ENCODE data around the gene SH2D7. TPM values are rescaled to one million over a fixed set of nuclear protein-coding genes. Genes with fewer than 3 reads are reported as not detected.

SH2D7 gene
- total RNA-seq, 1 experiment from 2014 or later = not detected

GRCh38 chr15:78084449-78084750, 8.0 kb upstream of the SH2D7 start:
- no peak for TF ChIP-seq CTCF (conservative IDR thresholded peaks at IDR 0.05)
- no peak overlapping the region for H2AK5ac ChIP-seq (ENCODE audit: insufficient read length, low read length)
- H3K27ac ChIP-seq (ENCODE audit: insufficient read length, low read depth, low read length) = no peak overlapping the region
- no peak overlapping the region for H3K4me2 ChIP-seq (ENCODE audit: insufficient read depth, insufficient read length, low read length)
- no peak overlapping the region for H2BK15ac ChIP-seq (ENCODE audit: low read depth, low read length)
- H3K23ac ChIP-seq (ENCODE audit: insufficient read length, low read depth, low read length) = no peak overlapping the region
- no peaks in the 10 kb centered on the region for H3K27me3 ChIP-seq (ENCODE audit: insufficient read depth, low read length)
- Mint-ChIP-seq H3K9me3 (no peaks in the 10 kb centered on the region), H3K36me3 (ENCODE audit: insufficient read depth in 1 of 3, low read depth in 3 of 3) (no peaks in the 10 kb centered on the region), H3K27ac (no peak overlapping the region; a peak in 1 of 7 replicates), H3K4me1 (peaks cover 9 to 11% of the 10 kb centered on the region in 2 experiments), H3K27me3 (ENCODE audit: low read depth) (peaks cover 5% of the 10 kb centered on the region), H3K4me3 (no peak overlapping the region)
- H3K9ac ChIP-seq (ENCODE audit: extremely low read depth, insufficient read length, low read length) = no peak overlapping the region
- H2BK120ac ChIP-seq (ENCODE audit: low read depth, low read length, poor library complexity, severe bottlenecking) = no peak overlapping the region
- no peak overlapping the region for H3K14ac ChIP-seq (ENCODE audit: insufficient read depth, low read length)
- H2BK12ac ChIP-seq (ENCODE audit: insufficient read length, low read depth, low read length) = no peak overlapping the region
- no peak overlapping the region for H3K18ac ChIP-seq (ENCODE audit: insufficient read length, low read depth, low read length)
- no peak overlapping the region for H3T11ph ChIP-seq (ENCODE audit: low read length)
- H3K79me2 ChIP-seq (ENCODE audit: insufficient read depth, low read length) = no peaks in the 10 kb centered on the region
- no peaks in the 10 kb centered on the region for H3K79me1 ChIP-seq (ENCODE audit: insufficient read depth, low read depth, low read length, poor library complexity, severe bottlenecking)
- no peaks in the 10 kb centered on the region for H3K23me2 ChIP-seq (ENCODE audit: insufficient read length, low read depth, low read length, poor library complexity, severe bottlenecking)
- no peak overlapping the region for H2BK20ac ChIP-seq (ENCODE audit: low read depth, low read length, poor library complexity, severe bottlenecking)
- no CpG with 5 or more reads among the region's 5 CpGs for WGBS (ENCODE audit: extremely low coverage, insufficient read length, low lambda C conversion rate)
- no peak overlapping the region for H3K56ac ChIP-seq (ENCODE audit: insufficient read length, low read depth, low read length)
- no peak overlapping the region for H3K4ac ChIP-seq (ENCODE audit: low read depth, low read length)
- DNase-seq = no peak
- H2AFZ ChIP-seq (ENCODE audit: low read length) = no peak overlapping the region
- no peaks in the 10 kb centered on the region for H3K4me1 ChIP-seq (ENCODE audit: insufficient read depth, low read length)
- H3K9me3 ChIP-seq (ENCODE audit: control insufficient read depth, low read depth, low read length) = no peaks in the 10 kb centered on the region
- H4K20me1 ChIP-seq (ENCODE audit: control insufficient read depth, insufficient read depth, insufficient read length) = no peaks in the 10 kb centered on the region
- H2BK5ac ChIP-seq (ENCODE audit: insufficient read length, low read length) = no peak overlapping the region
- H4K5ac ChIP-seq (ENCODE audit: insufficient read length, low read depth, low read length) = no peak overlapping the region
- no peak overlapping the region for H4K91ac ChIP-seq (ENCODE audit: insufficient read length, low read depth, low read length)
- no peak overlapping the region for H4K8ac ChIP-seq (replicated peaks; ENCODE audit: insufficient read length, low read depth, low read length)
